Measurements from ENCODE around the gene CRMP1.

The CRMP1 gene

DNA sequence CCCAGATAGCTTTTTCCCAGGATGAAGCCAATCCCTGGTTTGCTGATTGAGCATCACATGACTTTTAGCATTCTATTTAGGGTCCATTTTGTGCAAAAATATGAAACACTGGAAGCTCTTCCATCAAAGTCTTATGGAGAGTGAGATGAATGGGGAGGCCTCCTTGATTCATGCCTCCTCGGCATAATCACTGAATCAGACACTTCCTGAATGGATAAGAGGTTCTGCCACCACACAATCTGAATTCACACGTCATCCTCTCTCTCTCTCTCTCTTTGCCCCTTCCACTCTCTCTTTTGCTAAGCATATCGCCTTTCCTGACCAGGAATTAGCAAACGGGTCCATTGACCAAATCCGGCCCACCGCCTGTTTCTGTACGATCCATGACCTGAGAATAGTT is 68.7 kb downstream of the CRMP1 start:
- TF ChIP-seq, protein P1, sequence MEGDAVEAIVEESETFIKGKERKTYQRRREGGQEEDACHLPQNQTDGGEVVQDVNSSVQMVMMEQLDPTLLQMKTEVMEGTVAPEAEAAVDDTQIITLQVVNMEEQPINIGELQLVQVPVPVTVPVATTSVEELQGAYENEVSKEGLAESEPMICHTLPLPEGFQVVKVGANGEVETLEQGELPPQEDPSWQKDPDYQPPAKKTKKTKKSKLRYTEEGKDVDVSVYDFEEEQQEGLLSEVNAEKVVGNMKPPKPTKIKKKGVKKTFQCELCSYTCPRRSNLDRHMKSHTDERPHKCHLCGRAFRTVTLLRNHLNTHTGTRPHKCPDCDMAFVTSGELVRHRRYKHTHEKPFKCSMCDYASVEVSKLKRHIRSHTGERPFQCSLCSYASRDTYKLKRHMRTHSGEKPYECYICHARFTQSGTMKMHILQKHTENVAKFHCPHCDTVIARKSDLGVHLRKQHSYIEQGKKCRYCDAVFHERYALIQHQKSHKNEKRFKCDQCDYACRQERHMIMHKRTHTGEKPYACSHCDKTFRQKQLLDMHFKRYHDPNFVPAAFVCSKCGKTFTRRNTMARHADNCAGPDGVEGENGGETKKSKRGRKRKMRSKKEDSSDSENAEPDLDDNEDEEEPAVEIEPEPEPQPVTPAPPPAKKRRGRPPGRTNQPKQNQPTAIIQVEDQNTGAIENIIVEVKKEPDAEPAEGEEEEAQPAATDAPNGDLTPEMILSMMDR (IDR thresholded peaks at IDR 0.05; ENCODE audit: insufficient read depth, low read depth, low read length, missing control alignments): no peak
- no peak overlapping the region for H3K4me3 ChIP-seq (ENCODE audit: low read depth, low read length)
- DNase-seq (ENCODE audit: low read depth): no peak

GRCh38 chr4:5823542-5824211 is 69.2 kb downstream of the CRMP1 start:
- TF ChIP-seq, protein P1 (IDR thresholded peaks at IDR 0.05; ENCODE audit: insufficient read depth, low read depth, low read length, missing control alignments): no peak
- H3K4me3 ChIP-seq (ENCODE audit: low read depth, low read length): no peak overlapping the region
- peak; percentile 19 for DNase-seq (ENCODE audit: low read depth)

DNA sequence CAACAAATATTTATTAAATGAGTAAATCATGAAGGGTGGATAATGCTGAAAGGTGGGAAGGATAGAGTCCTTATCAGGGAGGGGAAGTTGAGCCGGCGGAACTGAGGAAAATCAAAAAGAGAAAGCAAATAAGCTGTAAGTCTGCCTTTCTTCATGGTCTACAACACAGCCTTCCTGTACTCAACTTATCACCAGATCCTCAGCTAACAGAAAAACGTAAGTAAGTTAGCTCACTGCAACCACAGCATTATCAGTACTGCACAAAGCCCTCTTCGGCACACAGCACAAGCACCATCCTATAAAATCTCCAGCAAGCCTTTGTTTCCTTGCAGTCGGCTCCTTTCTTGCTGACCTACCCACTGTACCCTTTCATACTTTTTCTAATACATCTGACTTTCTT is 70.3 kb downstream of the CRMP1 start:
- TF ChIP-seq, protein P1 (IDR thresholded peaks at IDR 0.05; ENCODE audit: insufficient read depth, low read depth, low read length, missing control alignments): no peak
- no peak overlapping the region for H3K4me3 ChIP-seq (ENCODE audit: low read depth, low read length)
- no peak for DNase-seq (ENCODE audit: low read depth)

- H3K4me3 ChIP-seq (ENCODE audit: low read depth, low read length): no peak overlapping the region
- DNase-seq (ENCODE audit: low read depth): no peak
- TF ChIP-seq, protein P1 (IDR thresholded peaks at IDR 0.05; ENCODE audit: insufficient read depth, low read depth, low read length, missing control alignments): peak; percentile 63
These were observed 71.1 kb downstream of the CRMP1 start for GRCh38 chr4:5821665-5822358.

GRCh38 chr4:5816851-5817375 is 76.0 kb downstream of the CRMP1 start:
- TF ChIP-seq, protein P1 (IDR thresholded peaks at IDR 0.05; ENCODE audit: insufficient read depth, low read depth, low read length, missing control alignments): no peak
- H3K4me3 ChIP-seq (ENCODE audit: low read depth, low read length): no peak overlapping the region
- no peak for DNase-seq (ENCODE audit: low read depth)

DNA sequence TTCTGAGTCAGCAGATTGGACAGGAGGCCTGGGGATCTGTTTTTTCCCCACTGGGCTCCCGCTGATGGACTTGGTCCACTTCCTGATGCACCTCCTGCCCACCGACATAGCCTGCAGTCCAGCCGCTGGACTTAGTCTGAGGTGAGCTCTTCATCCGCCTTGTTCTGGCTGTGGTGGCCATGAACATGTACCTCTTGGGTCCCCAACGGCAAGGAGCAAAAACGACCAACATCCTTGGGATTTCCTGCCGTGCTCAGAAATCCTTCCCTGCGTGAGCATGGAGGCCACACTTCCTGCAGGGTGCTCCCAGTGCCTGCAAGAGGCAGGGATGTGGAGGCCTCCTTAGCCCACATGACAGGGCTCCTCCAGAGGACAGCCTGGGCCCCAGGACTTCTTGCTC is 76.8 kb downstream of the CRMP1 start:
- no peak for DNase-seq (ENCODE audit: low read depth)
- TF ChIP-seq, protein P1 (IDR thresholded peaks at IDR 0.05; ENCODE audit: insufficient read depth, low read depth, low read length, missing control alignments): no peak
- no peak overlapping the region for H3K4me3 ChIP-seq (ENCODE audit: low read depth, low read length)

All from GM12865 (cell line).